Measurements from ENCODE around the gene CUX1. TPM values are rescaled to one million over a fixed set of nuclear protein-coding genes. Genes with fewer than 3 reads are reported as not detected.

CUX1 gene
- total RNA-seq, 1 experiment from 2014 or later: 39.6 TPM

- ChIA-PET CTCF (no interaction called here), POLR2A (ENCODE audit: unreplicated experiment) (no interaction called here)
- no peak for TF ChIP-seq EZH2 (IDR thresholded peaks at IDR 0.05; ENCODE audit: low read length, unreplicated experiment)
- TF ChIP-seq EZH2phosphoT487 (IDR thresholded peaks at IDR 0.05; ENCODE audit: borderline replicate concordance, low read length): no peak
- no peak for TF ChIP-seq CTCF (conservative IDR thresholded peaks at IDR 0.05; ENCODE audit: low read depth, low read length)
- H3K9me3 ChIP-seq (ENCODE audit: low read length): no peaks in the 10 kb centered on the region
- H3K4me3 ChIP-seq (ENCODE audit: low read length): no peak overlapping the region
- H2AFZ ChIP-seq (ENCODE audit: low read length): no peak overlapping the region
- H3K36me3 ChIP-seq (ENCODE audit: low read depth, low read length): no peaks in the 10 kb centered on the region
- H3K9me2 ChIP-seq (replicated peaks; ENCODE audit: low read length): no peaks in the 10 kb centered on the region
- H3F3A ChIP-seq (ENCODE audit: low read length, unreplicated experiment): no peaks in the 10 kb centered on the region
- no peak overlapping the region for H3K27ac ChIP-seq (ENCODE audit: low read length)
- intact Hi-C loops (cut with micrococcal nuclease): no loop called here
- no peaks in the 10 kb centered on the region for H3K79me2 ChIP-seq (ENCODE audit: low read length)
- ATAC-seq: no peak
- H3K9ac ChIP-seq (ENCODE audit: low read length): no peak overlapping the region
- no peak for DNase-seq
- H3K4me1 ChIP-seq (ENCODE audit: insufficient read depth, low read length): no peaks in the 10 kb centered on the region
- no peak overlapping the region for H3K4me2 ChIP-seq (ENCODE audit: low read length)
- no peaks in the 10 kb centered on the region for H4K20me1 ChIP-seq (ENCODE audit: low read length)
- H3K27me3 ChIP-seq (ENCODE audit: low read length): no peaks in the 10 kb centered on the region
- BruUV-seq (replicated peaks): no TSS peak
Measured at GRCh38 chr7:102253066-102253972, 435.9 kb downstream of the CUX1 start.

- H4K20me1 ChIP-seq (ENCODE audit: low read length): no peaks in the 10 kb centered on the region
- no TSS peak for BruUV-seq (replicated peaks)
- CTCF ChIA-PET: no interaction called here
- ATAC-seq (no peak), DNase-seq (no peak)
- H2AFZ ChIP-seq (ENCODE audit: low read length): no peak overlapping the region
- no peaks in the 10 kb centered on the region for H3K27me3 ChIP-seq (ENCODE audit: low read length)
- H3K9me3 ChIP-seq (ENCODE audit: low read length): no peaks in the 10 kb centered on the region
- no peak overlapping the region for H3K4me3 ChIP-seq (ENCODE audit: low read length)
- H3K79me2 ChIP-seq (ENCODE audit: low read length): no peaks in the 10 kb centered on the region
- H3K27ac ChIP-seq (ENCODE audit: low read length): no peak overlapping the region
- POLR2A ChIA-PET (ENCODE audit: unreplicated experiment): no interaction called here
- no peak overlapping the region for H3K4me2 ChIP-seq (ENCODE audit: low read length)
- no peaks in the 10 kb centered on the region for H3K4me1 ChIP-seq (ENCODE audit: insufficient read depth, low read length)
- no peak for TF ChIP-seq EZH2 (IDR thresholded peaks at IDR 0.05; ENCODE audit: low read length, unreplicated experiment)
- TF ChIP-seq EZH2phosphoT487 (IDR thresholded peaks at IDR 0.05; ENCODE audit: borderline replicate concordance, low read length): no peak
- no peak for TF ChIP-seq CTCF (conservative IDR thresholded peaks at IDR 0.05; ENCODE audit: low read depth, low read length)
- intact Hi-C loops (cut with micrococcal nuclease): no loop called here
- no peak overlapping the region for H3K9ac ChIP-seq (ENCODE audit: low read length)
- H3K36me3 ChIP-seq (ENCODE audit: low read depth, low read length): no peaks in the 10 kb centered on the region
- H3K9me2 ChIP-seq (replicated peaks; ENCODE audit: low read length): no peaks in the 10 kb centered on the region
- no peaks in the 10 kb centered on the region for H3F3A ChIP-seq (ENCODE audit: low read length, unreplicated experiment)
Measured at GRCh38 chr7:102253973-102254370, 436.5 kb downstream of the CUX1 start.

- Histone ChIP-seq H3K9me3 (ENCODE audit: low read length) (no peaks in the 10 kb centered on the region), H4K20me1 (ENCODE audit: low read length) (no peaks in the 10 kb centered on the region), H3K4me3 (ENCODE audit: low read length) (no peak overlapping the region), H3K79me2 (ENCODE audit: low read length) (no peaks in the 10 kb centered on the region), H3K9ac (ENCODE audit: low read length) (no peak overlapping the region), H3K4me2 (ENCODE audit: low read length) (no peak overlapping the region), H3F3A (ENCODE audit: low read length, unreplicated experiment) (no peaks in the 10 kb centered on the region), H2AFZ (ENCODE audit: low read length) (no peak overlapping the region), H3K27me3 (ENCODE audit: low read length) (no peaks in the 10 kb centered on the region), H3K36me3 (ENCODE audit: low read depth, low read length) (no peaks in the 10 kb centered on the region), H3K4me1 (ENCODE audit: insufficient read depth, low read length) (no peaks in the 10 kb centered on the region), H3K9me2 (replicated peaks; ENCODE audit: low read length) (no peaks in the 10 kb centered on the region), H3K27ac (ENCODE audit: low read length) (no peak overlapping the region)
- no peak for TF ChIP-seq EZH2 (IDR thresholded peaks at IDR 0.05; ENCODE audit: low read length, unreplicated experiment)
- TF ChIP-seq EZH2phosphoT487 (IDR thresholded peaks at IDR 0.05; ENCODE audit: borderline replicate concordance, low read length): no peak
- TF ChIP-seq CTCF (conservative IDR thresholded peaks at IDR 0.05; ENCODE audit: low read depth, low read length): no peak
- ATAC-seq (no peak), DNase-seq (no peak)
- ChIA-PET POLR2A (ENCODE audit: unreplicated experiment) (no interaction called here), CTCF (no interaction called here)
- intact Hi-C loops (cut with micrococcal nuclease): no loop called here
- BruUV-seq (replicated peaks): no TSS peak
Measured at GRCh38 chr7:102254521-102254920, 437.1 kb downstream of the CUX1 start.
